Body of pancreas (tissue), 4 donors: ENCODE results near the gene ATRN.

ENCODE experiments used
- POLR2A ChIP-seq, 3 donors: fragments of 450-650 bp; IDR thresholded peaks; one replicate each; pipeline ENCODE4 v1.6.1; 2016; ENCODE audit warnings: antibody characterized with exemption in 3 of 3, mild to moderate bottlenecking in 2 of 3
- TF ChIP-seq, protein P1 (sequence below), 7 experiments: fragments of 450-650 bp in 4 of 7; fragments of 200-600 bp in 3 of 7; sonication (generic) in 3 of 7; IDR thresholded peaks; one replicate each; pipeline ENCODE4 v1.5.1; 2016 to 2019; ENCODE audit warnings: antibody characterized with exemption in 7 of 7

GRCh38 chr20:3640259-3640658 is 169.4 kb downstream of the ATRN start:
- TF ChIP-seq, protein P1, sequence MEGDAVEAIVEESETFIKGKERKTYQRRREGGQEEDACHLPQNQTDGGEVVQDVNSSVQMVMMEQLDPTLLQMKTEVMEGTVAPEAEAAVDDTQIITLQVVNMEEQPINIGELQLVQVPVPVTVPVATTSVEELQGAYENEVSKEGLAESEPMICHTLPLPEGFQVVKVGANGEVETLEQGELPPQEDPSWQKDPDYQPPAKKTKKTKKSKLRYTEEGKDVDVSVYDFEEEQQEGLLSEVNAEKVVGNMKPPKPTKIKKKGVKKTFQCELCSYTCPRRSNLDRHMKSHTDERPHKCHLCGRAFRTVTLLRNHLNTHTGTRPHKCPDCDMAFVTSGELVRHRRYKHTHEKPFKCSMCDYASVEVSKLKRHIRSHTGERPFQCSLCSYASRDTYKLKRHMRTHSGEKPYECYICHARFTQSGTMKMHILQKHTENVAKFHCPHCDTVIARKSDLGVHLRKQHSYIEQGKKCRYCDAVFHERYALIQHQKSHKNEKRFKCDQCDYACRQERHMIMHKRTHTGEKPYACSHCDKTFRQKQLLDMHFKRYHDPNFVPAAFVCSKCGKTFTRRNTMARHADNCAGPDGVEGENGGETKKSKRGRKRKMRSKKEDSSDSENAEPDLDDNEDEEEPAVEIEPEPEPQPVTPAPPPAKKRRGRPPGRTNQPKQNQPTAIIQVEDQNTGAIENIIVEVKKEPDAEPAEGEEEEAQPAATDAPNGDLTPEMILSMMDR (IDR thresholded peaks at IDR 0.05), result no peak
- no peak for TF ChIP-seq POLR2A (IDR thresholded peaks at IDR 0.05)
